Measurements from ENCODE around the gene BAIAP2L1.
A peak's percentile ranks its signal among the peaks of the same experiment; 100 is the strongest.

BAIAP2L1 gene

GRCh38 chr7:98265841-98266271 is 135.0 kb downstream of the BAIAP2L1 start:
- DNase-seq, result no peak

GRCh38 chr7:98257701-98258100 is 143.2 kb downstream of the BAIAP2L1 start:
- no peak for DNase-seq

- DNase-seq, result no peak
These were observed 144.5 kb downstream of the BAIAP2L1 start for GRCh38 chr7:98256431-98256830.

GRCh38 chr7:98254951-98255610 is 145.8 kb downstream of the BAIAP2L1 start:
- DNase-seq, result peak in 1 of 2 donors; percentile 33

- DNase-seq, result no peak
These were observed 146.4 kb downstream of the BAIAP2L1 start for GRCh38 chr7:98254516-98254915.

- DNase-seq, result no peak
These were observed 148.3 kb downstream of the BAIAP2L1 start for GRCh38 chr7:98252425-98253054.

- peak; percentile 88 for DNase-seq
These were observed 149.1 kb downstream of the BAIAP2L1 start, which contains the start of gene TECPR1 for GRCh38 chr7:98251601-98252424. Gene TECPR1, minus strand, starts transcription at chr7:98252232. Its CDS starts 6,086 bp downstream, at chr7:98246146.

- DNase-seq, result peak; percentile 56 to 70
These were observed 149.7 kb downstream of the BAIAP2L1 start for GRCh38 chr7:98251231-98251600.

- peak; percentile 52 to 69 for DNase-seq
These were observed 150.1 kb downstream of the BAIAP2L1 start for GRCh38 chr7:98250789-98251188.

GRCh38 chr7:98249106-98249505 is 151.8 kb downstream of the BAIAP2L1 start:
- DNase-seq, result no peak

GRCh38 chr7:98248156-98248555 is 152.7 kb downstream of the BAIAP2L1 start:
- no peak for DNase-seq

GRCh38 chr7:98244871-98245270 is 156.0 kb downstream of the BAIAP2L1 start:
- no peak for DNase-seq

- no peak for DNase-seq
These were observed 158.0 kb downstream of the BAIAP2L1 start for GRCh38 chr7:98242934-98243333.

- DNase-seq, result no peak
These were observed 158.5 kb downstream of the BAIAP2L1 start for GRCh38 chr7:98242342-98242741.

- no peak for DNase-seq
These were observed 159.1 kb downstream of the BAIAP2L1 start for GRCh38 chr7:98241674-98242241.
